SK-N-SH (cell line): ENCODE results near the gene ASTL. TPM values are rescaled to one million over a fixed set of nuclear protein-coding genes. Genes with fewer than 3 reads are reported as not detected.

Experiments used
- CTCF ChIA-PET: fragments of 300-600, 350-600 bp; formaldehyde crosslinking; extraction: SDS; loops from one replicate; lab custom pipeline; 2021; lab: Yijun Ruan, JAX
- POLR2A ChIA-PET: fragments of 350-600 bp; sonication (Branson Sonifier 250); formaldehyde crosslinking; extraction: SDS; loops from one replicate; lab custom pipeline; 2020; ENCODE audit warnings: antibody characterized with exemption, inconsistent platforms; lab: Yijun Ruan, JAX
- DNase-seq: peaks from one replicate; pipeline ENCODE4 v3.0.0; 2012
- H2AFZ ChIP-seq: fragments of 200-600 bp; sonication (generic); 2 replicates; pipeline ENCODE4 v1.8.1; 2016; ENCODE audit warnings: antibody characterized with exemption, mild to moderate bottlenecking, low read depth
- H3F3A ChIP-seq: fragments of 200-600 bp; sonication (generic); replicated peaks from 2 replicates; pipeline ENCODE3; 2016; ENCODE audit warnings: antibody characterized with exemption, mild to moderate bottlenecking; ENCODE audit not compliant: insufficient read depth
- H3K27ac ChIP-seq, 2 experiments: fragments of 200-500 bp in 1 of 2; fragments of 200-600 bp in 1 of 2; sonication (Bioruptor generic) in 1 of 2; sonication (generic), shearing (Covaris generic) in 1 of 2; 2 replicates each; pipeline versions ENCODE4 v1.5.1 to v1.6.1; 2014 to 2016; ENCODE audit warnings: low read depth in 2 of 2, inconsistent platforms in 1 of 2, low read length in 1 of 2, mild to moderate bottlenecking in 1 of 2, mixed read lengths in 1 of 2
- H3K27me3 ChIP-seq: fragments of 200-600 bp; sonication (generic), shearing (Covaris generic); 2 replicates; pipeline ENCODE4 v1.6.1; 2016; ENCODE audit warnings: mixed run types; ENCODE audit not compliant: insufficient read depth
- H3K36me3 ChIP-seq, 2 experiments: fragments of 200-500 bp in 1 of 2; fragments of 200-600 bp in 1 of 2; sonication (Bioruptor generic) in 1 of 2; sonication (generic) in 1 of 2; replicated peaks in 1 of 2; 2 replicates each; pipeline versions ENCODE3 to v1.5.1; 2014 to 2016; ENCODE audit warnings: low read length in 1 of 2, mild to moderate bottlenecking in 1 of 2; ENCODE audit not compliant: insufficient read depth in 2 of 2, control insufficient read depth in 1 of 2
- H3K4me1 ChIP-seq, 2 experiments: fragments of 200-500 bp in 1 of 2; fragments of 200-600 bp in 1 of 2; sonication (Bioruptor generic) in 1 of 2; sonication (generic), shearing (Covaris generic) in 1 of 2; 2 replicates each; pipeline versions ENCODE4 v1.5.1 to v1.6.1; 2014 to 2016; ENCODE audit warnings: low read depth in 1 of 2, low read length in 1 of 2, mixed run types in 1 of 2; ENCODE audit not compliant: insufficient read depth in 2 of 2, control insufficient read depth in 1 of 2
- H3K4me2 ChIP-seq: fragments of 200-600 bp; sonication (generic), shearing (Covaris generic); 2 replicates; pipeline ENCODE4 v1.6.1; 2017; ENCODE audit warnings: mixed run types
- H3K4me3 ChIP-seq, 2 experiments: fragments of 200-500 bp in 1 of 2; fragments of 200-600 bp in 1 of 2; sonication (Bioruptor generic) in 1 of 2; sonication (generic), shearing (Covaris generic) in 1 of 2; 2 replicates each; pipeline versions ENCODE4 v1.5.1 to v1.8.1; 2014 to 2016; ENCODE audit warnings: low read depth in 2 of 2, inconsistent platforms in 1 of 2, low read length in 1 of 2, mild to moderate bottlenecking in 1 of 2, mixed read lengths in 1 of 2, moderate library complexity in 1 of 2
- H3K79me2 ChIP-seq: fragments of 200-600 bp; sonication (generic); 2 replicates; pipeline ENCODE4 v1.8.1; 2017; ENCODE audit warnings: mild to moderate bottlenecking; ENCODE audit not compliant: insufficient read depth
- H3K9ac ChIP-seq: fragments of 200-600 bp; sonication (generic); 2 replicates; pipeline ENCODE4 v1.6.1; 2017; ENCODE audit warnings: mixed run types
- H3K9me2 ChIP-seq: fragments of 200-600 bp; sonication (generic); 2 replicates; pipeline ENCODE4 v1.6.1; 2017; ENCODE audit warnings: mixed run types
- H3K9me3 ChIP-seq: fragments of 200-600 bp; sonication (generic); 2 replicates; pipeline ENCODE4 v1.6.1; 2017; ENCODE audit warnings: mixed run types, mild to moderate bottlenecking, moderate library complexity
- H4K20me1 ChIP-seq: fragments of 200-600 bp; sonication (generic); 2 replicates; pipeline ENCODE4 v1.6.1; 2017; ENCODE audit warnings: mild to moderate bottlenecking, mixed run types; ENCODE audit not compliant: insufficient read depth
- CTCF ChIP-seq: fragments of 200-600 bp; sonication (generic); IDR thresholded peaks from 2 replicates; pipeline ENCODE4 v1.6.1; 2017; ENCODE audit warnings: antibody characterized with exemption, mild to moderate bottlenecking, moderate library complexity
- ELF1 ChIP-seq: IDR thresholded peaks from 2 replicates; pipeline ENCODE4 v1.4.0; 2012
- EP300 ChIP-seq, 2 experiments: IDR thresholded peaks; 2 replicates each; pipeline versions ENCODE4 v1.4.0 to v1.6.1; 2012; ENCODE audit warnings: borderline replicate concordance in 1 of 2, low read depth in 1 of 2, low read length in 1 of 2
- FOSL2 ChIP-seq: IDR thresholded peaks from 2 replicates; pipeline ENCODE4 v1.4.0; 2012; ENCODE audit warnings: low read depth, mild to moderate bottlenecking, moderate library complexity, borderline replicate concordance
- FOXM1 ChIP-seq: IDR thresholded peaks from 2 replicates; pipeline ENCODE4 v1.4.0; 2012; ENCODE audit warnings: low read depth, mild to moderate bottlenecking
- GATA2 ChIP-seq: sonication (generic); formaldehyde crosslinking; IDR thresholded peaks from 2 replicates; pipeline ENCODE4 v1.5.0; 2020; ENCODE audit warnings: mild to moderate bottlenecking, missing genetic modification reagents
- NRF1 ChIP-seq: IDR thresholded peaks from 2 replicates; pipeline ENCODE4 v1.6.1; 2012; ENCODE audit warnings: low read depth, mild to moderate bottlenecking, low read length
- PBX3 ChIP-seq: IDR thresholded peaks from 2 replicates; pipeline ENCODE4; 2012
- RAD21 ChIP-seq: IDR thresholded peaks from 2 replicates; pipeline ENCODE4 v1.6.1; 2012; ENCODE audit warnings: mild to moderate bottlenecking, low read length
- REST ChIP-seq: IDR thresholded peaks from 2 replicates; pipeline ENCODE4 v1.6.1; 2012; ENCODE audit warnings: mild to moderate bottlenecking, low read depth, low read length, moderate library complexity
- TAF1 ChIP-seq: IDR thresholded peaks from 2 replicates; pipeline ENCODE4 v1.6.1; 2012; ENCODE audit warnings: low read depth, mild to moderate bottlenecking, low read length, moderate library complexity, borderline replicate concordance
- TEAD4 ChIP-seq: IDR thresholded peaks from 2 replicates; pipeline ENCODE4 v1.4.0; 2012; ENCODE audit warnings: mild to moderate bottlenecking, borderline replicate concordance; ENCODE audit not compliant: insufficient read depth
- USF1 ChIP-seq: IDR thresholded peaks from 2 replicates; pipeline ENCODE4 v1.4.0; 2012; ENCODE audit warnings: low read depth, borderline replicate concordance
- YY1 ChIP-seq: IDR thresholded peaks from 2 replicates; pipeline ENCODE4 v1.4.0; 2012; ENCODE audit warnings: low read depth, mild to moderate bottlenecking
- WGBS: methylation state at CpG from one replicate; pipeline ENCODE4 v1.1.6; 2017; ENCODE audit warnings: low lambda C conversion rate; 5-methylcytosine and 5-hydroxymethylcytosine counted together
- polyA plus RNA-seq, 3 experiments: library from polyadenylated mRNA; depleted of rRNA; stranded (reverse); fragments of >200 nt; gene quantifications; 2 replicates each; pipeline ENCODE4 v1.2.3, GENCODE V29; 2012

Gene ASTL
- polyA plus RNA-seq, 1 of the 3 experiments (the other 2 are of a cell fraction): not detected

GRCh38 chr2:96116424-96116878 lies 21.9 kb downstream of the ASTL start, which contains the start of gene ADRA2B (continued):
- TF ChIP-seq TEAD4: no peak
- TF ChIP-seq YY1: no peak
- no peak for TF ChIP-seq NRF1
- no peak for TF ChIP-seq PBX3
- no peak for TF ChIP-seq FOXM1
- TF ChIP-seq, all 33 proteins: peak for 0

- TF ChIP-seq EP300 (IDR thresholded peaks at IDR 0.05; ENCODE audit: borderline replicate concordance in 1 of 2, low read depth in 1 of 2, low read length in 1 of 2) (no peak), TAF1 (no peak), CTCF (no peak), TEAD4 (no peak), ELF1 (no peak), GATA2 (CRISPR knock-in tag) (no peak), USF1 (no peak), FOSL2 (no peak), NRF1 (no peak), REST (no peak), RAD21 (no peak)
- Histone ChIP-seq H3K4me1 (peaks cover 0 to 12% of the 10 kb centered on the region in 2 experiments; a peak in 1 of 4 replicates), H3K9me2 (no peaks in the 10 kb centered on the region), H3K36me3 (no peaks in the 10 kb centered on the region), H3K79me2 (no peaks in the 10 kb centered on the region), H3F3A (no peaks in the 10 kb centered on the region), H3K4me3 (no peak overlapping the region), H4K20me1 (no peaks in the 10 kb centered on the region), H2AFZ (no peak overlapping the region), H3K9ac (no peak overlapping the region), H3K27me3 (no peaks in the 10 kb centered on the region; the same call in 1 of the 2 replicates), H3K27ac (no peak overlapping the region), H3K9me3 (no peaks in the 10 kb centered on the region), H3K4me2 (no peak overlapping the region)
- ChIA-PET POLR2A (no interaction called here), CTCF (interaction anchor here (0.9 to 8.0 kb wide), 22 partner anchors 8 to 397 kb away, joined by 3 to 101 read pairs (median 12); partner anchors contain the start of genes ANKRD36C, ASTL and DUSP2)
- 92% methylated on average over 61 of the region's 77 CpGs for WGBS
- DNase-seq: no peak
These were observed 22.5 kb downstream of the ASTL start for GRCh38 chr2:96115631-96116423.
